A673 (cell line): ENCODE data around the gene CELSR3. TPM values are rescaled to one million over a fixed set of nuclear protein-coding genes. Genes with fewer than 3 reads are reported as not detected.

Source experiments
- BruUV-seq: library from RNA; stranded (reverse); fragments of 400-500 nt; replicated peaks from 2 replicates; lab custom pipeline; 2021; lab: Mats Ljungman, UMichigan
- CTCF ChIA-PET: fragments of 300-600 bp; sonication (Branson Sonifier 250); formaldehyde crosslinking; loops from one replicate; lab custom pipeline; 2022; ENCODE audit warnings: antibody characterized with exemption; lab: Charles Lee
- POLR2A ChIA-PET: fragments of 300-600 bp; sonication (Branson Sonifier 250); formaldehyde crosslinking; loops from one replicate; lab custom pipeline; 2022; ENCODE audit warnings: antibody characterized with exemption; ENCODE audit not compliant: low non-redundant PET; lab: Charles Lee
- DNase-seq: peaks from one replicate; pipeline ENCODE4 v3.0.0-alpha.2; 2015; ENCODE audit warnings: low spot score
- H3K27ac ChIP-seq: fragments of 200-600 bp; sonication (generic); 2 replicates; pipeline ENCODE4 v1.5.1; 2016; ENCODE audit warnings: mixed run types, low read depth, mild to moderate bottlenecking, mixed read lengths, antibody characterized with exemption, low read length; ENCODE audit not compliant: poor library complexity, severe bottlenecking
- H3K27me3 ChIP-seq: fragments of 200-600 bp; sonication (generic); replicated peaks from 2 replicates; pipeline ENCODE4 v1.6.1; 2017; ENCODE audit warnings: mixed run types, low read depth, mild to moderate bottlenecking, mixed read lengths, antibody characterized with exemption, low read length; ENCODE audit not compliant: insufficient read depth, poor library complexity
- H3K36me3 ChIP-seq: fragments of 200-600 bp; sonication (generic); 2 replicates; pipeline ENCODE4 v1.6.1; 2016; ENCODE audit warnings: mixed run types, mild to moderate bottlenecking, mixed read lengths, antibody characterized with exemption, low read length; ENCODE audit not compliant: insufficient read depth, poor library complexity, severe bottlenecking
- H3K4me1 ChIP-seq: fragments of 200-600 bp; sonication (generic); 2 replicates; pipeline ENCODE4 v1.6.1; 2017; ENCODE audit warnings: mixed run types, mild to moderate bottlenecking, mixed read lengths, antibody characterized with exemption, low read length; ENCODE audit not compliant: insufficient read depth, poor library complexity, severe bottlenecking
- H3K4me3 ChIP-seq: fragments of 200-600 bp; sonication (generic); 2 replicates; pipeline ENCODE4 v1.5.1; 2016; ENCODE audit warnings: low read depth, mixed run types, mild to moderate bottlenecking, mixed read lengths, low read length; ENCODE audit not compliant: poor library complexity, severe bottlenecking
- H3K9me3 ChIP-seq: fragments of 200-600 bp; sonication (generic); 2 replicates; pipeline ENCODE4 v1.6.1; 2016; ENCODE audit warnings: mixed run types, low read depth, mild to moderate bottlenecking, mixed read lengths, antibody characterized with exemption, low read length; ENCODE audit not compliant: poor library complexity, severe bottlenecking
- CTCF ChIP-seq: fragments of 300-800, 200-600 bp; sonication (generic); conservative IDR thresholded peaks from 2 replicates; pipeline ENCODE4 v1.5.1; 2017; ENCODE audit warnings: low read depth, mild to moderate bottlenecking, antibody characterized with exemption, low read length, moderate library complexity, mixed read lengths
- EZH2 ChIP-seq: fragments of 200-600 bp; sonication (generic); IDR thresholded peaks from 2 replicates; pipeline ENCODE4 v1.6.1; 2017; ENCODE audit warnings: borderline replicate concordance, low read depth, mild to moderate bottlenecking, mixed read lengths, antibody characterized with exemption, low read length; ENCODE audit not compliant: poor library complexity, severe bottlenecking
- intact Hi-C: fragments of 100-400 bp; cut with micrococcal nuclease; formaldehyde crosslinking; loops from one replicate; pipeline ENCODE4 v1.10.0; 2022; ENCODE audit not compliant: unreplicated experiment
- total RNA-seq: library from RNA; stranded (reverse); gene quantifications from 2 replicates; pipeline ENCODE4 v1.2.3, GENCODE V29; 2021

Gene CELSR3
- total RNA-seq, 1 experiment from 2014 or later, result 1.2 TPM

GRCh38 chr3:48664313-48664644 is 1.6 kb upstream of the CELSR3 start:
- intact Hi-C loops, result no loop called here
- no TSS peak for BruUV-seq
- POLR2A ChIA-PET, result no interaction called here

GRCh38 chr3:48663489-48664312 is 1.0 kb upstream of the CELSR3 start:
- H3K36me3 ChIP-seq, result no peaks in the 10 kb centered on the region
- peak overlapping the region; percentile 56 for H3K4me3 ChIP-seq
- intact Hi-C loops, result no loop called here
- H3K27ac ChIP-seq, result peak overlapping the region; percentile 80
- ChIA-PET POLR2A (no interaction called here), CTCF (no interaction called here)
- peak; percentile 70 for TF ChIP-seq CTCF
- no peak for TF ChIP-seq EZH2
- DNase-seq, result peak; percentile 91
- no peaks in the 10 kb centered on the region for H3K27me3 ChIP-seq
- H3K4me1 ChIP-seq, result no peaks in the 10 kb centered on the region
- TSS peak; percentile 86 for BruUV-seq
- no peaks in the 10 kb centered on the region for H3K9me3 ChIP-seq

More at GRCh38 chr3:48664313-48664644, 1.6 kb upstream of the CELSR3 start:
- peak overlapping the region; percentile 56 for H3K4me3 ChIP-seq
- no peak for DNase-seq
- no peaks in the 10 kb centered on the region for H3K27me3 ChIP-seq
- H3K27ac ChIP-seq, result no peak overlapping the region
- CTCF ChIA-PET, result interaction anchor here (0.6 kb wide), 1 partner anchor 121 kb away, joined by 3 read pairs; no protein-coding TSS in a partner anchor
- H3K4me1 ChIP-seq, result no peaks in the 10 kb centered on the region
- no peaks in the 10 kb centered on the region for H3K36me3 ChIP-seq
- TF ChIP-seq CTCF (no peak), EZH2 (no peak)
- no peaks in the 10 kb centered on the region for H3K9me3 ChIP-seq

- intact Hi-C loops, result no loop called here
- CTCF ChIA-PET, result interaction anchor here (0.6 to 1.0 kb wide), 2 partner anchors 24 to 716 kb away, joined by 3 to 14 read pairs; no protein-coding TSS in a partner anchor
- H3K27ac ChIP-seq, result no peak overlapping the region
- BruUV-seq, result no TSS peak
- H3K4me3 ChIP-seq, result peak overlapping the region; percentile 56
- H3K9me3 ChIP-seq, result no peaks in the 10 kb centered on the region
- H3K36me3 ChIP-seq, result no peaks in the 10 kb centered on the region
- TF ChIP-seq CTCF (no peak), EZH2 (no peak)
- no peaks in the 10 kb centered on the region for H3K27me3 ChIP-seq
- POLR2A ChIA-PET, result interaction anchor here (0.6 kb wide), 1 partner anchor 1666 kb away, joined by 3 read pairs; no protein-coding TSS in a partner anchor
- H3K4me1 ChIP-seq, result no peaks in the 10 kb centered on the region
- DNase-seq, result no peak
Measured at GRCh38 chr3:48662145-48662752, 437 bp downstream of the CELSR3 start.
